Activated CD4-positive, alpha-beta memory T cell treated with anti-CD3 and anti-CD28 coated beads for 36 hours (primary cell): ENCODE data around the gene RASEF. TPM values are rescaled to one million over a fixed set of nuclear protein-coding genes. Genes with fewer than 3 reads are reported as not detected.

Experiments used
- CTCF ChIA-PET: fragments of 350-600 bp; sonication (Branson Sonifier 250); formaldehyde crosslinking; loops from one replicate; lab custom pipeline; 2021; ENCODE audit warnings: antibody characterized with exemption, inconsistent platforms; lab: Charles Lee
- POLR2A ChIA-PET: fragments of 350-600 bp; sonication (Branson Sonifier 250); formaldehyde crosslinking; loops from one replicate; lab custom pipeline; 2021; ENCODE audit warnings: antibody characterized with exemption; lab: Charles Lee
- DNase-seq: peaks from one replicate; pipeline ENCODE4 v3.0.0-alpha.2; 2020
- H3K27ac Mint-ChIP-seq: one replicate; pipeline ENCODE4 v1.8.0; 2021; ENCODE audit warnings: mixed read lengths
- H3K27me3 Mint-ChIP-seq: one replicate; pipeline ENCODE4 v1.8.0; 2021; ENCODE audit warnings: mixed read lengths
- H3K36me3 Mint-ChIP-seq: one replicate; pipeline ENCODE4 v1.8.0; 2021; ENCODE audit warnings: mixed read lengths
- H3K4me1 Mint-ChIP-seq: one replicate; pipeline ENCODE4 v1.8.0; 2021; ENCODE audit warnings: low read depth, mixed read lengths
- H3K4me3 Mint-ChIP-seq: one replicate; pipeline ENCODE4 v1.8.0; 2021; ENCODE audit warnings: mild to moderate bottlenecking, mixed read lengths
- H3K9me3 Mint-ChIP-seq: one replicate; pipeline ENCODE4 v1.8.0; 2021; ENCODE audit warnings: mixed read lengths
- intact Hi-C: fragments of 100-400 bp; cut with micrococcal nuclease; formaldehyde crosslinking; loops from one replicate; pipeline ENCODE4 v1.15.1; 2023
- total RNA-seq, 2 experiments: library from RNA; stranded (reverse); gene quantifications; one replicate each; pipeline ENCODE4 v1.2.3, GENCODE V29; 2021

RASEF gene
- total RNA-seq, 2 experiments from 2014 or later = not detected

- no peak for DNase-seq
- Mint-ChIP-seq H3K36me3 (no peaks in the 10 kb centered on the region), H3K4me3 (no peak overlapping the region), H3K27ac (no peak overlapping the region), H3K4me1 (no peaks in the 10 kb centered on the region), H3K27me3 (peaks cover 3% of the 10 kb centered on the region), H3K9me3 (peaks cover 2% of the 10 kb centered on the region)
- intact Hi-C loops = no loop called here
- POLR2A ChIA-PET = no interaction called here
- CTCF ChIA-PET = no interaction called here
Measured at GRCh38 chr9:83070261-83070660, 7.3 kb upstream of the RASEF start.

- Mint-ChIP-seq H3K36me3 (no peaks in the 10 kb centered on the region), H3K27me3 (peaks cover 6% of the 10 kb centered on the region), H3K4me3 (no peak overlapping the region), H3K9me3 (peaks cover 4% of the 10 kb centered on the region), H3K27ac (no peak overlapping the region), H3K4me1 (no peaks in the 10 kb centered on the region)
- DNase-seq = no peak
- intact Hi-C loops = no loop called here
- ChIA-PET CTCF (no interaction called here), POLR2A (no interaction called here)
Measured at GRCh38 chr9:83069651-83070050, 6.7 kb upstream of the RASEF start.

GRCh38 chr9:83068414-83068813 is 5.5 kb upstream of the RASEF start:
- no peaks in the 10 kb centered on the region for H3K36me3 Mint-ChIP-seq
- H3K27me3 Mint-ChIP-seq = peaks cover 10% of the 10 kb centered on the region
- ChIA-PET POLR2A (no interaction called here), CTCF (no interaction called here)
- no peak overlapping the region for H3K27ac Mint-ChIP-seq
- H3K4me3 Mint-ChIP-seq = no peak overlapping the region
- peaks cover 4% of the 10 kb centered on the region for H3K9me3 Mint-ChIP-seq
- intact Hi-C loops = no loop called here
- H3K4me1 Mint-ChIP-seq = no peaks in the 10 kb centered on the region
- no peak for DNase-seq

DNA sequence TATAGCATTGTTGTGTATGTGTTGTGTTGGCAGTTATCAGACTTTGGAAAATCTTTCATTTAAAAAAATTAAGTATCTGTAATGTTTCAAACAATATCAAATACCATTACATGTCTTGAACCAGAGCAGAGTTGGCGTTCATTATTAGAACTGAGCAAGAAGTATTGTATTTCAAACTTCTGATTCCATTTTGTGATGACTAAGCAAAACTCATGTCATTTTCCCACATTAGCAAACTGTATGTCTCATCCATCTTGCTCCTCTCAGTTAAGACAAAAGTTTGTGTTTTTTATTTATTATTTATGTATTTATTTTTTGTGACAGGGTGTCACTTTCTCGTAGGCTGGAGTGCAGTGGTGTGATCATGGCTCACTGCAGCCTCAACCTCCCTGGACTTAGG is 4.6 kb upstream of the RASEF start:
- no peaks in the 10 kb centered on the region for H3K36me3 Mint-ChIP-seq
- intact Hi-C loops = no loop called here
- peaks cover 4% of the 10 kb centered on the region for H3K9me3 Mint-ChIP-seq
- ChIA-PET CTCF (no interaction called here), POLR2A (no interaction called here)
- H3K4me3 Mint-ChIP-seq = no peak overlapping the region
- no peaks in the 10 kb centered on the region for H3K4me1 Mint-ChIP-seq
- no peak overlapping the region for H3K27ac Mint-ChIP-seq
- H3K27me3 Mint-ChIP-seq = peaks cover 12% of the 10 kb centered on the region
- DNase-seq = no peak

DNA sequence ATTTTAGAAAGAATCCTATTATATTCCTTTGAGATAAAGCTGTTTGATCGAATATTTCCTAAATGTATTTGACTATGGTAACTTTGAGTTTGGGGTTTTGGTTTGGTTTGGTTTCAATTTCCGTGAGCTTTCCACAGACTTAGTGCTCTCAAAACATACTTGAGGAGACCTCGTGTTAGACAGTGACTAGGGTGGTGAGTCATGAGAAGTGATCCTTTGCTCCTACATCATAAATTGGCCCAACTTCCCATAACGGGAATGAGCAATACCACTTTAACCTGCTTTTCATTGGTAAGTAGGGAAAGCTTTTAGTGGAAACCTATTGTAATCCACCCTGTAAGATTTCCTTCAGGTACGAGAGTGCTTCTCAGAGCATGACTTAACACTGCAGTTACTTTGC is 3.8 kb upstream of the RASEF start:
- H3K27me3 Mint-ChIP-seq = peaks cover 16% of the 10 kb centered on the region
- no peaks in the 10 kb centered on the region for H3K4me1 Mint-ChIP-seq
- POLR2A ChIA-PET = no interaction called here
- CTCF ChIA-PET = no interaction called here
- no peak overlapping the region for H3K4me3 Mint-ChIP-seq
- peaks cover 4% of the 10 kb centered on the region for H3K9me3 Mint-ChIP-seq
- DNase-seq = no peak
- H3K36me3 Mint-ChIP-seq = no peaks in the 10 kb centered on the region
- H3K27ac Mint-ChIP-seq = no peak overlapping the region
- intact Hi-C loops = no loop called here

DNA sequence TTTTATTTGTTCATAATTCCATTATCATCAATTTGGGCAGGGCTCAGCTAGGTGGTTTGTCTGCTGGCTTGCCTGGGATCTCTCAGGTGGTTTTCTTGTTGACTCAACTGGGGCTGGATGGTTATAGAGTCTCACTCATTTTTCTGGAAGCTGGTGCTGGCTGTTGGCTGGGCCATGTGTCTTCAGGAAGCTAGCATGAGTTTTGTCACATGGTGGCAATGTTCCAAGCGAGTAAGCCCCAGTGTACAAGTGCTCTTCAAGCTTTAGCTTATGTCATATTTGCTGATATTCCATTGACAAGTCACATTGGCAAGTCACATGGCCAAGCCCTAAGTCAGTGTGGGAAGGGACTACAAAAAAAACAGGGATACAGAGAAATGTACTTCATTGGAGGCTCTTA is 2.3 kb upstream of the RASEF start:
- intact Hi-C loops = no loop called here
- no peaks in the 10 kb centered on the region for H3K4me1 Mint-ChIP-seq
- no peak overlapping the region for H3K27ac Mint-ChIP-seq
- ChIA-PET POLR2A (no interaction called here), CTCF (no interaction called here)
- no peak overlapping the region for H3K4me3 Mint-ChIP-seq
- H3K9me3 Mint-ChIP-seq = peaks cover 4% of the 10 kb centered on the region
- H3K36me3 Mint-ChIP-seq = no peaks in the 10 kb centered on the region
- DNase-seq = no peak
- H3K27me3 Mint-ChIP-seq = peaks cover 31% of the 10 kb centered on the region

- H3K27ac Mint-ChIP-seq = no peak overlapping the region
- H3K9me3 Mint-ChIP-seq = peaks cover 4% of the 10 kb centered on the region
- DNase-seq = no peak
- POLR2A ChIA-PET = no interaction called here
- no peak overlapping the region for H3K4me3 Mint-ChIP-seq
- H3K4me1 Mint-ChIP-seq = no peaks in the 10 kb centered on the region
- no peaks in the 10 kb centered on the region for H3K36me3 Mint-ChIP-seq
- H3K27me3 Mint-ChIP-seq = peaks cover 31% of the 10 kb centered on the region
- CTCF ChIA-PET = no interaction called here
- intact Hi-C loops = no loop called here
Measured at GRCh38 chr9:83061990-83062650, 822 bp downstream of the RASEF start.

- no peaks in the 10 kb centered on the region for H3K4me1 Mint-ChIP-seq
- CTCF ChIA-PET = no interaction called here
Measured at GRCh38 chr9:83061036-83061435, 1.9 kb downstream of the RASEF start.

GRCh38 chr9:83060556-83060955 is 2.4 kb downstream of the RASEF start:
- no peaks in the 10 kb centered on the region for H3K4me1 Mint-ChIP-seq
- POLR2A ChIA-PET = no interaction called here

More at GRCh38 chr9:83061036-83061435, 1.9 kb downstream of the RASEF start:
- intact Hi-C loops = no loop called here
- no peak for DNase-seq
- no peak overlapping the region for H3K4me3 Mint-ChIP-seq
- peaks cover 4% of the 10 kb centered on the region for H3K9me3 Mint-ChIP-seq
- H3K27ac Mint-ChIP-seq = no peak overlapping the region
- no peaks in the 10 kb centered on the region for H3K36me3 Mint-ChIP-seq
- peaks cover 31% of the 10 kb centered on the region for H3K27me3 Mint-ChIP-seq
- POLR2A ChIA-PET = no interaction called here

GRCh38 chr9:83059417-83059816 is 3.5 kb downstream of the RASEF start:
- peaks cover 26% of the 10 kb centered on the region for H3K27me3 Mint-ChIP-seq
- no peaks in the 10 kb centered on the region for H3K9me3 Mint-ChIP-seq
- CTCF ChIA-PET = no interaction called here
- POLR2A ChIA-PET = no interaction called here
- DNase-seq = no peak
- H3K27ac Mint-ChIP-seq = no peak overlapping the region
- no peak overlapping the region for H3K4me3 Mint-ChIP-seq
- intact Hi-C loops = no loop called here
- no peaks in the 10 kb centered on the region for H3K4me1 Mint-ChIP-seq
- no peaks in the 10 kb centered on the region for H3K36me3 Mint-ChIP-seq

More at GRCh38 chr9:83060556-83060955, 2.4 kb downstream of the RASEF start:
- intact Hi-C loops = no loop called here
- H3K27ac Mint-ChIP-seq = no peak overlapping the region
- DNase-seq = no peak
- CTCF ChIA-PET = no interaction called here
- no peaks in the 10 kb centered on the region for H3K36me3 Mint-ChIP-seq
- H3K9me3 Mint-ChIP-seq = peaks cover 4% of the 10 kb centered on the region
- no peak overlapping the region for H3K4me3 Mint-ChIP-seq
- peaks cover 31% of the 10 kb centered on the region for H3K27me3 Mint-ChIP-seq

- ChIA-PET POLR2A (no interaction called here), CTCF (no interaction called here)
- Mint-ChIP-seq H3K36me3 (no peaks in the 10 kb centered on the region), H3K27me3 (peaks cover 16% of the 10 kb centered on the region), H3K4me1 (no peaks in the 10 kb centered on the region), H3K27ac (no peak overlapping the region), H3K4me3 (no peak overlapping the region), H3K9me3 (no peaks in the 10 kb centered on the region)
- no peak for DNase-seq
- intact Hi-C loops = no loop called here
Measured at GRCh38 chr9:83056911-83057310, 6.0 kb downstream of the RASEF start.

- Mint-ChIP-seq H3K4me3 (no peak overlapping the region), H3K4me1 (no peaks in the 10 kb centered on the region), H3K36me3 (no peaks in the 10 kb centered on the region), H3K9me3 (no peaks in the 10 kb centered on the region), H3K27me3 (peaks cover 9% of the 10 kb centered on the region), H3K27ac (no peak overlapping the region)
- intact Hi-C loops = no loop called here
- no peak for DNase-seq
- ChIA-PET POLR2A (no interaction called here), CTCF (no interaction called here)
Measured at GRCh38 chr9:83056174-83056573, 6.8 kb downstream of the RASEF start.
